ENCODE measurements around the gene SYTL2.
"Not testable (repeated sequence)": the region's sequence is repeated elsewhere in the genome, so short reads cannot be mapped to it uniquely, and the experiment has no call there.

SYTL2 gene

GRCh38 chr11:85682330-85683305, 128.3 kb downstream of the SYTL2 start:
- peak; percentile 89 for DNase-seq

- no peak for DNase-seq
These were observed 130.0 kb downstream of the SYTL2 start for GRCh38 chr11:85680897-85681296.

GRCh38 chr11:85679576-85679975, 131.4 kb downstream of the SYTL2 start:
- no peak for DNase-seq

GRCh38 chr11:85673393-85673792, 137.5 kb downstream of the SYTL2 start:
- no peak for DNase-seq

- no peak for DNase-seq
These were observed 138.6 kb downstream of the SYTL2 start for GRCh38 chr11:85672105-85672902.

GRCh38 chr11:85670949-85671663, 139.8 kb downstream of the SYTL2 start:
- not testable (repeated sequence) for DNase-seq

GRCh38 chr11:85668157-85668556, 142.8 kb downstream of the SYTL2 start:
- no peak for DNase-seq

- no peak for DNase-seq
These were observed 144.3 kb downstream of the SYTL2 start for GRCh38 chr11:85666687-85667086.

- DNase-seq: no peak
These were observed 145.2 kb downstream of the SYTL2 start for GRCh38 chr11:85665733-85666132.

GRCh38 chr11:85664615-85665481, 146.1 kb downstream of the SYTL2 start, which contains the start of gene CREBZF:
Gene CREBZF (minus strand): TSS chr11:85665129. CDS start chr11:85664875, 254 bp downstream.
- DNase-seq: peak; percentile 98

- DNase-seq: peak; percentile 91
These were observed 147.0 kb downstream of the SYTL2 start for GRCh38 chr11:85663753-85664614.

- DNase-seq: no peak
These were observed 147.7 kb downstream of the SYTL2 start for GRCh38 chr11:85663080-85663752.

GRCh38 chr11:85661972-85662664, 148.8 kb downstream of the SYTL2 start:
- DNase-seq: no peak

GRCh38 chr11:85658180-85658579, 152.8 kb downstream of the SYTL2 start:
- no peak for DNase-seq

GRCh38 chr11:85656777-85657176, 154.2 kb downstream of the SYTL2 start:
- DNase-seq: no peak

GRCh38 chr11:85654343-85654742, 156.6 kb downstream of the SYTL2 start:
- not testable (repeated sequence) for DNase-seq

- DNase-seq: no peak
These were observed 158.0 kb downstream of the SYTL2 start for GRCh38 chr11:85652786-85653447.

- no peak for DNase-seq
These were observed 159.8 kb downstream of the SYTL2 start for GRCh38 chr11:85651118-85651517.

Measured in activated CD8-positive, alpha-beta memory T cell treated with anti-CD3 and anti-CD28 coated beads for 24 hours (primary cell).